Effector CD8-positive, alpha-beta T cell (primary cell): ENCODE results near the gene GSDME.
"Not testable (repeated sequence)": the region's sequence is repeated elsewhere in the genome, so short reads cannot be mapped to it uniquely, and the experiment has no call there.

Source experiments
- DNase-seq: peaks from one replicate; lab custom pipeline; 2025; lab: John Stamatoyannopoulos, UW
- total RNA-seq, 4 experiments: gene quantifications; one replicate each; lab custom pipeline; 2026; lab: John Stamatoyannopoulos, UW

The GSDME gene
- total RNA-seq, result 0 to 0.73 (median 0.27) reads per million in 4 experiments

GRCh38 chr7:24757353-24758275 lies at the start of gene GSDME:
TSS of gene GSDME (minus strand) at chr7:24757464. CDS start at chr7:24749774, 7,690 bp downstream.
- no peak for DNase-seq

- DNase-seq, result no peak
Measured at GRCh38 chr7:24802300-24802699, 45.0 kb upstream of the GSDME start.

- DNase-seq, result no peak
Measured at GRCh38 chr7:24801883-24802282, 44.6 kb upstream of the GSDME start.

GRCh38 chr7:24800667-24801066 lies 43.4 kb upstream of the GSDME start:
- DNase-seq, result no peak

- no peak for DNase-seq
Measured at GRCh38 chr7:24800073-24800472, 42.8 kb upstream of the GSDME start.

- DNase-seq, result no peak
Measured at GRCh38 chr7:24799506-24799905, 42.2 kb upstream of the GSDME start.

- no peak for DNase-seq
Measured at GRCh38 chr7:24798261-24798660, 41.0 kb upstream of the GSDME start.

GRCh38 chr7:24797270-24797669 lies 40.0 kb upstream of the GSDME start:
- DNase-seq, result no peak

- DNase-seq, result no peak
Measured at GRCh38 chr7:24795407-24795767, 38.1 kb upstream of the GSDME start.

- DNase-seq, result not testable (repeated sequence)
Measured at GRCh38 chr7:24794751-24795406, 37.6 kb upstream of the GSDME start.

- no peak for DNase-seq
Measured at GRCh38 chr7:24793982-24794648, 36.9 kb upstream of the GSDME start.

DNA sequence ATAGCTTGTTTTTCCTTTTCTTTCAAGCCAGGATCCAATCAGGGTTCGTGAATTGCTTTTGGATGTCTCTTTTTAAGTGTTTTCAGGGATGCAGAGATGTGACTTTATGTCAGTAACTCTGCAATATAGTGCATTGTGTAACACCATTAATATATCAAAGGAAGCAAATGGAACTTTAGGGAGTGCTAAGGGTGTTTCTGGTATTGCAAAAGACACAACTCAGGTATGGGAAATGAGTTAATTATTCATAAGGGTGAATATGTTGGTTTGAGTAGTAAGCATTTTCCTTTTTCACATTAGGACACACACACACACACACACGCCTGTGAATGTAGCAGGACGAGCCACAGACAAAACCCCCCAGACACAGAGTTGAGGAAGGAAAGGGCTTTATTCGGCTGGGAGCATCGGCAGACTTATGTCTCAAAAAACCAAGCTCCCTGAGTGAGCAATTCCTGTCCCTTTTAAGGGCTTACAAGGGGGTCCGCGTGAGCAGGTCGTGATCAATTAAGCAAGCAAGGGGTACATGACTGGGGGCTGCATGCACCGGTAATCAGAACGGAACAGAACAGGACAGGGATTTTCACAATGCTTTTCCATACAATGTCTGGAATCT lies 31.8 kb upstream of the GSDME start:
- no peak for DNase-seq

- no peak for DNase-seq
Measured at GRCh38 chr7:24788075-24788474, 30.8 kb upstream of the GSDME start.

DNA sequence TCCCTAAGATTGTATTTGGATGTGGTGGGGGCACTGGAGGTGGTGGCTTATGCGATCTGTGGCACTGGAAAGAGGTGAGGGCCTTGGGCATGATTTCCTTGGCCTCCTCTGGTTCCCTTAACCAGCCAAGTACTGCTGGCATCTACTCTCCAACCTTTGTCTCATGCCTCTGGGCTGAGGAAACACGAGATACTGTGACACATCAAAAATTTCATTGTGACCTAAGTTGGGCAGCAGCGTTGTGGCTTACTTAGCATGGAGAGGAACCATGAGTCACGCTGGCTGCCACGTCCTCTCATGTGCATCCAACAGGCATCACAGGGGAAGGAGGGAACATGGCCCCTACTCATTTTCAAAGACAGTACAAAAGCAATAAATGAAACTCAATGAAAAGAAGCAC lies 29.7 kb upstream of the GSDME start:
- no peak for DNase-seq

GRCh38 chr7:24786306-24786705 lies 29.0 kb upstream of the GSDME start:
- DNase-seq, result no peak

DNA sequence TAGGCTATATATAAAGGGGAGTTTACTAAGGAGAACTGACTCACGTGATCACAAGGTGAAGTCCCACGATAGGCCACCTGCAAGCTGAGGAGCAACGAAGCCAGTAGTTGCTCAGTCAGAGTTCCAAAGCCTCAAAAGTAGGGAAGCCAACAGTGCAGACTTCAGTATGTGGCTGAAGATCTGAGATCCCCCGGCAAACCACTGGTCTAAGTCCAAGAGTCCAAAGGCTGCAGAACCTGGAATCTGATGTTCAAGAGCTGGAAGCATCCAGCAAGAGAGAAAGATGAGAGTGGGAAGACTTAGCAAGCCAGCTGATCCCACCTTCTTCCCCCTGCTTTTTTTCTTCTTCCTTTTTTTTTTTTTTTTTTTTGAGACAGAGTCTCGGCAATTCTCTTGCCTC lies 27.0 kb upstream of the GSDME start:
- DNase-seq, result no peak

DNA sequence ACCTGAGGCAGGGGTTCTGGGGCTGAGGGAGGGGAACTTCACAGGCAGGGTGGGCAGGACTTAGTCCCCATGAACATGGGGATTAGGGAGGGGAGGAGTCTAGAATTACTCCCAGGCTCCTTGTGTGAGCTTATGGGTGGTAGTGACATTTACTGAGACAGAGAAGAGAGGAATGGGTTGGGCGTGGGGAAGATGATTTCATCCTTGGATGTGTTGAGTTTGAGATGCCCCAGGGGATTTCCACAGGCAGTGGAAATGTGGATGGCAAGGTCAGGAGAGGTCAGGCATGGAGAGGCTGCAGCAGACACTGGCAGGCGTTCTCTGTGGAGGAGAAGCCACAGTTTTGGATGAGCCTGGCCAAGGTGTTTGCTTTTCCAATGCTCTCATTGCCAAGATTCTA lies 26.4 kb upstream of the GSDME start:
- DNase-seq, result no peak

DNA sequence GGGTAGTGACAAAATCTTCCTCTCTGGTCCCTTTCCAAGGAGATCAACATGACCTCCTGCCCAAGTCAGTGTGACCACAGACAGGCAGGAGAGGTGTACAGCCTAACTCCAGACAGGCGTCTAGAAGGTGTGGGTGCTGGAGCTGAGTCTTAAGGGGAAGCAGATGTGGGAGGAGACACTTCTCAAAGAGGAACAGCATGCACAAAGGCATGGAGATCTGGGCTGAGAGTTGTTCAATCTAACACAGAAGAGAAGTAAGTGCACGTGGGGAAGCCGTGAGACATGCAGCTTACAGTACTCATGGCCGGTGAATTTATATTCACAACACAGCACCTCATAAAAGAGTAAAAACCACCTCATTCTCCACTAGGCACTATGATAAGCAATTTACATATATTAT lies 23.8 kb upstream of the GSDME start:
- no peak for DNase-seq

DNA sequence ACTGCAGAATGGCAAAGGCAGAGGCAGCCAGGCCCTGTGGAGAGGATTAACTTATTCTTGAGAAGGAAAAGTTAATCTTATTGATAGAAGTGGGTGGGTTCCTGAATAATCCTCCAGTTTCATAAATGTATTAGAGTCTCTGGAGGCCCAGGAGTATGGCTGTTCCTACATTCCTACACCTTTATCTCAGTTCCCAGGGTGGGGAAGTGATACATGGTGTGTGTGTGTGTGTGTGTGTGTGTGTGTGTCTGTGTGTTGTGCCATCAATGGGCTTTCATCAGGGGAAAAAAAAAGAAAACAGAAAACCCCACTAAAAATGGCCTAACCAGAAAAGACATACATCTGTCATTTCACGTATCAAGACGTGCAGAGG lies 22.0 kb upstream of the GSDME start:
- DNase-seq, result no peak

- DNase-seq, result no peak
Measured at GRCh38 chr7:24778543-24779282, 21.4 kb upstream of the GSDME start.

DNA sequence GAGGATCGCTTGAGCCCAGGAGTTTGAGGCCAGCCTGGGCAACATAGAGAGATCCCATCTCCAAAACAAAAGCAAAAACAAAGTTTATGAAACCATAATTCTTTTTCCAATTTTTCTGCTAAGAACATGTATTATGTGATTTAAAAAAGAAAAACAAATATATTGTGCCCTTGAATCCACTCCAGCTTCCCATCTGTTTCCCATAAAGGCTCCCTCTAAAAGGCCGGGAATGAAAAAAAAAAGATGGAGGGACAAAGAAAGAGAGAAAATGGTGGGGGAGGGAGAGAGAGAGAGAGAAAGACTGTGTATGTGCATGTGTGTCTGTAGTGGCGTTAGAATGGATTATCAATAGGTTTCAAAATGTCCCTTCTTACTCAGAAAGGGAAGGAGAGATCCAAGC lies 20.5 kb upstream of the GSDME start:
- DNase-seq, result no peak

DNA sequence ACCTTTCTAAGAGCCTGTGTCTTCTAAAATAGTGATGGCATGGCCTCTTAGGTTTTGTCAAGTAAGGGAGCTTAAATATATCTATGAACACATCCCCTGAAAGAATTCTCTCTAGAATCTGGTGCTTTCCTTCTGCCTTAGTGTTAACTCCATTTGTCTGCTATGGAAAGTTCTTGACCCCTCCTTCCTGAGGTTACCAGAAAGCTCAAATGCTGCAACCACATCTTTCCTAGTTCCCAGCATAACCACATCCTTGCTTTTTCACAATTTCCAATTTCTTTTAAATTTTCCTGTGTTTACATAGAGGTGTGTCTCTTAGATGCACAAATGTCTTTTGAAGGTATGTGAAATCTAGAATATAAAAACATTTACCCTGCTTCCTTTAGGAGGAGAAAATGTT lies 16.4 kb upstream of the GSDME start:
- DNase-seq, result no peak
